Panc1 (cell line): ENCODE data around the gene LTC4S.

Source experiments
- POLR2AphosphoS5 ChIP-seq: IDR thresholded peaks from 2 replicates; pipeline ENCODE4 v1.6.1; 2012; ENCODE audit warnings: mild to moderate bottlenecking, low read depth, low read length, moderate library complexity
- TCF7L2 ChIP-seq: IDR thresholded peaks from 2 replicates; pipeline ENCODE4 v1.6.1; 2011; ENCODE audit warnings: mild to moderate bottlenecking, low read depth, low read length, inconsistent platforms
- TF ChIP-seq, protein P1 (sequence below): fragments of 450-650 bp; IDR thresholded peaks from 2 replicates; pipeline ENCODE4 v1.5.1; 2017; ENCODE audit warnings: mild to moderate bottlenecking
- TF ChIP-seq, protein P2 (sequence below), 2 experiments: IDR thresholded peaks; 2 replicates each; pipeline ENCODE4 v1.6.1; 2011 to 2012; ENCODE audit warnings: low read depth in 2 of 2, control low read depth in 1 of 2, low read length in 1 of 2, mild to moderate bottlenecking in 1 of 2, moderate library complexity in 1 of 2; ENCODE audit not compliant: insufficient read depth in 1 of 2

- TF ChIP-seq, protein P1, sequence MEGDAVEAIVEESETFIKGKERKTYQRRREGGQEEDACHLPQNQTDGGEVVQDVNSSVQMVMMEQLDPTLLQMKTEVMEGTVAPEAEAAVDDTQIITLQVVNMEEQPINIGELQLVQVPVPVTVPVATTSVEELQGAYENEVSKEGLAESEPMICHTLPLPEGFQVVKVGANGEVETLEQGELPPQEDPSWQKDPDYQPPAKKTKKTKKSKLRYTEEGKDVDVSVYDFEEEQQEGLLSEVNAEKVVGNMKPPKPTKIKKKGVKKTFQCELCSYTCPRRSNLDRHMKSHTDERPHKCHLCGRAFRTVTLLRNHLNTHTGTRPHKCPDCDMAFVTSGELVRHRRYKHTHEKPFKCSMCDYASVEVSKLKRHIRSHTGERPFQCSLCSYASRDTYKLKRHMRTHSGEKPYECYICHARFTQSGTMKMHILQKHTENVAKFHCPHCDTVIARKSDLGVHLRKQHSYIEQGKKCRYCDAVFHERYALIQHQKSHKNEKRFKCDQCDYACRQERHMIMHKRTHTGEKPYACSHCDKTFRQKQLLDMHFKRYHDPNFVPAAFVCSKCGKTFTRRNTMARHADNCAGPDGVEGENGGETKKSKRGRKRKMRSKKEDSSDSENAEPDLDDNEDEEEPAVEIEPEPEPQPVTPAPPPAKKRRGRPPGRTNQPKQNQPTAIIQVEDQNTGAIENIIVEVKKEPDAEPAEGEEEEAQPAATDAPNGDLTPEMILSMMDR: no peak
- TF ChIP-seq POLR2AphosphoS5 (no peak), TCF7L2 (no peak)
- TF ChIP-seq, protein P2, sequence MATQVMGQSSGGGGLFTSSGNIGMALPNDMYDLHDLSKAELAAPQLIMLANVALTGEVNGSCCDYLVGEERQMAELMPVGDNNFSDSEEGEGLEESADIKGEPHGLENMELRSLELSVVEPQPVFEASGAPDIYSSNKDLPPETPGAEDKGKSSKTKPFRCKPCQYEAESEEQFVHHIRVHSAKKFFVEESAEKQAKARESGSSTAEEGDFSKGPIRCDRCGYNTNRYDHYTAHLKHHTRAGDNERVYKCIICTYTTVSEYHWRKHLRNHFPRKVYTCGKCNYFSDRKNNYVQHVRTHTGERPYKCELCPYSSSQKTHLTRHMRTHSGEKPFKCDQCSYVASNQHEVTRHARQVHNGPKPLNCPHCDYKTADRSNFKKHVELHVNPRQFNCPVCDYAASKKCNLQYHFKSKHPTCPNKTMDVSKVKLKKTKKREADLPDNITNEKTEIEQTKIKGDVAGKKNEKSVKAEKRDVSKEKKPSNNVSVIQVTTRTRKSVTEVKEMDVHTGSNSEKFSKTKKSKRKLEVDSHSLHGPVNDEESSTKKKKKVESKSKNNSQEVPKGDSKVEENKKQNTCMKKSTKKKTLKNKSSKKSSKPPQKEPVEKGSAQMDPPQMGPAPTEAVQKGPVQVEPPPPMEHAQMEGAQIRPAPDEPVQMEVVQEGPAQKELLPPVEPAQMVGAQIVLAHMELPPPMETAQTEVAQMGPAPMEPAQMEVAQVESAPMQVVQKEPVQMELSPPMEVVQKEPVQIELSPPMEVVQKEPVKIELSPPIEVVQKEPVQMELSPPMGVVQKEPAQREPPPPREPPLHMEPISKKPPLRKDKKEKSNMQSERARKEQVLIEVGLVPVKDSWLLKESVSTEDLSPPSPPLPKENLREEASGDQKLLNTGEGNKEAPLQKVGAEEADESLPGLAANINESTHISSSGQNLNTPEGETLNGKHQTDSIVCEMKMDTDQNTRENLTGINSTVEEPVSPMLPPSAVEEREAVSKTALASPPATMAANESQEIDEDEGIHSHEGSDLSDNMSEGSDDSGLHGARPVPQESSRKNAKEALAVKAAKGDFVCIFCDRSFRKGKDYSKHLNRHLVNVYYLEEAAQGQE (IDR thresholded peaks at IDR 0.05; ENCODE audit: insufficient read depth in 1 of 2, low read depth in 2 of 2, low read length in 1 of 2): no peak
These were observed 26.9 kb upstream of the LTC4S start for GRCh38 chr5:179766726-179767455.
